ENCODE results near the gene GNAI3.

The GNAI3 gene

DNA sequence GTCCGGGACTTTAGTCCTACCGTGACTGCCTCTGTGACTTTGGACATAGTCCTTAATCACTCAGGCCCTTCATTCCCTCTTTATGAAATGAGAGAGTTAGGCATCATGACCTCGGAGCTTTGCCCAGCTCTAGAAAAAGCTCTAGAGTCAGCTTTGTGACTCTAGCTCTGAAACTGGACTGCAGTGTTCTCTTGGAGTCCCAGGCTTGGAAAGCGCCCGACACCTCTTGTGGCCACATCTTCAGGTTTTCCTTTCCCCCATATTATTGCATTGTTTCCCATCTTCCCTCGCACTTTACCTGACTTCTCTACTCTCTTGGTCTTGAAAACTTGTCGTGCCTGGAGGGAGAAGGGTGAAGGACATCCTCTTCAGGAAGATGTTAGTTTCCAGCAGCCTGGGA lies 26.4 kb upstream of the GNAI3 start:
- TF ChIP-seq, protein P1, sequence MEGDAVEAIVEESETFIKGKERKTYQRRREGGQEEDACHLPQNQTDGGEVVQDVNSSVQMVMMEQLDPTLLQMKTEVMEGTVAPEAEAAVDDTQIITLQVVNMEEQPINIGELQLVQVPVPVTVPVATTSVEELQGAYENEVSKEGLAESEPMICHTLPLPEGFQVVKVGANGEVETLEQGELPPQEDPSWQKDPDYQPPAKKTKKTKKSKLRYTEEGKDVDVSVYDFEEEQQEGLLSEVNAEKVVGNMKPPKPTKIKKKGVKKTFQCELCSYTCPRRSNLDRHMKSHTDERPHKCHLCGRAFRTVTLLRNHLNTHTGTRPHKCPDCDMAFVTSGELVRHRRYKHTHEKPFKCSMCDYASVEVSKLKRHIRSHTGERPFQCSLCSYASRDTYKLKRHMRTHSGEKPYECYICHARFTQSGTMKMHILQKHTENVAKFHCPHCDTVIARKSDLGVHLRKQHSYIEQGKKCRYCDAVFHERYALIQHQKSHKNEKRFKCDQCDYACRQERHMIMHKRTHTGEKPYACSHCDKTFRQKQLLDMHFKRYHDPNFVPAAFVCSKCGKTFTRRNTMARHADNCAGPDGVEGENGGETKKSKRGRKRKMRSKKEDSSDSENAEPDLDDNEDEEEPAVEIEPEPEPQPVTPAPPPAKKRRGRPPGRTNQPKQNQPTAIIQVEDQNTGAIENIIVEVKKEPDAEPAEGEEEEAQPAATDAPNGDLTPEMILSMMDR (conservative IDR thresholded peaks at IDR 0.05; ENCODE audit: low read depth), result no peak
- ChIA-PET CTCF (interaction anchor here (0.7 to 1.0 kb wide), 3 partner anchors 9 to 458 kb away, joined by 3 read pairs; no protein-coding TSS in a partner anchor), POLR2A (ENCODE audit: low non-redundant PET) (no interaction called here)
- DNase-seq (ENCODE audit: low spot score), result no peak
- H3K27ac ChIP-seq, result no peak overlapping the region

DNA sequence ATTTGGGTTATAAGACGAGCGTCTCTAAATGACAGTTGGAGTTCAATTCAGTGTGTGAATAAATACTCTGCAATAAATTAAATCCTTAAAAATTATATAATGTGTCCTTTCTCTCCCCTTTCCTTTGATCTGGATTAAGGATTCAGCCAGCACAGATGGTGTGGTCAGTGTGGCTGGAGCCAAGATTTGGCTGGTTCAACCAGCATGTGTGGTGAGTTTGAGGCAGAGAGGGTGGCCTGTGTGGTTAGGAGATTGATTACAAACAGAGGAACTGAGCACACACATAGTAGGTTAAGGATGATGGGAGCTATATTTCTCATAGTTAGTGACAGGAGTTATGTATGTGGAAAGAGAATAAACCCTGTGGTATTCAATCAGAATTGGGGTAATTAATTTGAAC lies 24.7 kb upstream of the GNAI3 start:
- DNase-seq (ENCODE audit: low spot score), result no peak
- ChIA-PET CTCF (interaction anchor here (1.0 to 2.0 kb wide), 2 partner anchors 9 to 30 kb away, joined by 3 to 8 read pairs; partner anchors contain the start of gene CYB561D1), POLR2A (ENCODE audit: low non-redundant PET) (no interaction called here)
- TF ChIP-seq, protein P1 (conservative IDR thresholded peaks at IDR 0.05; ENCODE audit: low read depth), result no peak
- H3K27ac ChIP-seq, result no peak overlapping the region

DNA sequence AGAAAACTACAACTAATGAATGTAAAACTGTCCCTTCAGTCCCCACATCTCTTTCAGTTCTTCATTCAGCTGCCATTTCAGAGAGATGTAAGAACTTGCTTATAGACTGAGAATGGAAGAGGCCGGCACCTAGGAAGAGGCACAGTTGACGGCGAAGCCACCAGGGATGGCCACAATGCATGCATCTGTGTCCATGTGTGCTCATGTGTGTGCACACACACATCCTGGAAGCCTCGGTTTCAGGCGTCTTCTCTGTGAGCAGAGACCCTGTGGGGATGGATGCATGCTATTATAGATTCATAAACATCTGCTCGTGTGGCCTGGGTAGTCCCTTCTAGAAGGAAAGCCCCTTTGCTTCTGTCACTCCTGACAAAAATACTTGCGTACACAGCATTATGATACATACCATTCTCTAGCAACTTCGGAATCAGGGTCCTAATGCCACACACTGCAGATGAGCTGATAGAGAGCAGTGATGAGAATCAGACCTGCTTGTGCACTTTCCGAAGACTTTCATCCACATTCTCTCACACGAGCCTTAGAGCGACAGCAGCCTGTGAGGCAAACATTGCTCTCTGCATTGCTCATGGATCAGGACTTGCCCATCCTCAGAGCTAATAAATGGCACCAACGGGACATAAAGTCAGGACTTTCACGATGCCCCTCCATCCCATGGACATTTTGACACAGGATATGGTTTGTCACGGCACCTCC lies 21.2 kb upstream of the GNAI3 start:
- no peak for DNase-seq (ENCODE audit: low spot score)
- TF ChIP-seq, protein P1 (conservative IDR thresholded peaks at IDR 0.05; ENCODE audit: low read depth), result no peak
- ChIA-PET CTCF (interaction anchor here (0.8 kb wide), 1 partner anchor 128 kb away, joined by 6 read pairs; no protein-coding TSS in a partner anchor), POLR2A (ENCODE audit: low non-redundant PET) (no interaction called here)
- H3K27ac ChIP-seq, result no peak overlapping the region

DNA sequence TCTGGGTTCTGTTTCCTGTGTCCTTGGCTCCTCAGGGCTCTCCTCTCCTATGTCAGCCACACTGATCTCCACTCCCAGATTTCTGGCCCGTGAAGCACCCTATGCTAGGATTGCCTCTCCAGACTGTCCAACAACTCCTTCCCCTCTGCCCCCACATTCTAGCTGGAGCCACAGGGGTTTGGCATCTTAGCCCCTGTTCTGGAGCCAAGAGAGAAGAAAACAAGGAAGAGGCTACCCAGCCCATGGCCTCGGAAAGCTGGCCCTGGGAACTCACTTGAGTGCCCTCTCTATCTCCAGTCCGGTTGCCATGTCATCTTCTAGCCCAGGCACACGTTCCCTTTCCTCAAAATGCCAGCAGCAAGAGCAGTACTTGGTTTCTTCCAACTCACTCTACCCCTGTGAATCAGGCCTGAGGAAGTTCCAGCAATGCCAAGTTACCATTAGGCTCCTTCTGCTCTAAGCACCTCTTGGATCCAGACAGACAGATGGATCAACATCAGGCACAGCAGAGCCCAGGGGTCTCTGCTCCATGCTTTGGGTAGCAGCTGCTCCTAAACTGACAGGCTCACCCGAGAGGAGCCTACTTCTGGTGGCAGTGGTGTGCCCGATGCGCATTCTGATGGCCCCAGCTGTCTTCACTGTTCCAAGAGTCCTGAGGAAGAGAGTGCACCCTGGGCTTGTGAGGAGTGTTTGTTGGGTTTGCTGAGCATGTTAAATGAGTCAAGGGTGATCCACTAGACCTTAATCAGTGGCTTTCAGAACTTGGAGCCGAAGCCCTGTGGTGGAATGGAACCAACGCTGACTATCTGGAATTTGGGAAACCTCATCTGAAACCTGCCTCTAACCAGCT lies 20.3 kb upstream of the GNAI3 start:
- no peak for DNase-seq (ENCODE audit: low spot score)
- no peak overlapping the region for H3K27ac ChIP-seq
- TF ChIP-seq, protein P1 (conservative IDR thresholded peaks at IDR 0.05; ENCODE audit: low read depth), result no peak
- POLR2A ChIA-PET (ENCODE audit: low non-redundant PET), result no interaction called here
- CTCF ChIA-PET, result interaction anchor here (0.8 to 1.2 kb wide), 2 partner anchors 37 to 42 kb away, joined by 3 to 4 read pairs; no protein-coding TSS in a partner anchor

DNA sequence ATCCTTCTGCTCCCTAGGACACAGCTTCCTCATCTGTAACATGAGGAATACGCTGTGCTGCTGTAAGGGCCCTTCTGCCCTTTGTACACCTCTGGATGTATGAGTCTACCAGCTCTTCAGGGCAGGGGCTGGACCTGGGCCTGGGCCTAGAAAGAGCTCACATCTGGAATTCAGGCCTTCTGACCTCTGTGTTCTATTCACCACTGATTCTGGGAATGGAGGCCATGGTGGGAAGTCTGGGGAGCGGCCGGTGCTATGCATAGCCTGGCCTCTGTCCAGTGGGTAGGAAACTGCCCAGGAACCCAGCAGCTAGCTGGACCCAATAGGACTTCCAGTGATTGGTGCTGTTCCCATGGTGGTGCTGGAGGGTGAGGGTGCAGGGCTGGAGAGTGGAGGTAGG lies 19.7 kb upstream of the GNAI3 start:
- POLR2A ChIA-PET (ENCODE audit: low non-redundant PET), result interaction anchor here (0.6 kb wide), 1 partner anchor 19 kb away, joined by 3 read pairs; the partner anchor contains the start of gene GNAI3
- CTCF ChIA-PET, result interaction anchor here (0.8 to 1.2 kb wide), 2 partner anchors 38 to 41 kb away, joined by 3 to 4 read pairs; no protein-coding TSS in a partner anchor

More for the DNA sequence above, 19.7 kb upstream of the GNAI3 start:
- TF ChIP-seq, protein P1 (conservative IDR thresholded peaks at IDR 0.05; ENCODE audit: low read depth), result no peak
- H3K27ac ChIP-seq, result no peak overlapping the region
- DNase-seq (ENCODE audit: low spot score), result no peak
